Lung (tissue), 12 donors: ENCODE data around the gene APCDD1. TPM values are rescaled to one million over a fixed set of nuclear protein-coding genes. Genes with fewer than 3 reads are reported as not detected.

ENCODE experiments used
- ATAC-seq: fragments of 200-7000 bp; cut with Tn5 transposase; one replicate; pipeline ENCODE4 v1.9.1; 2020; ENCODE audit warnings: moderate number of reproducible peaks; ENCODE audit not compliant: insufficient read depth, low FRiP score
- DNase-seq, 3 donors: peaks; one replicate each; pipeline ENCODE4 v3.0.0-alpha.2; 2013 to 2017
- H3K27ac ChIP-seq, 2 donors: one replicate each; pipeline ENCODE4 v1.5.1; 2013; ENCODE audit warnings: mild to moderate bottlenecking in 2 of 2, moderate library complexity in 2 of 2, control low read depth in 1 of 2, inconsistent platforms in 1 of 2, low read depth in 1 of 2, low read length in 1 of 2
- H3K27me3 ChIP-seq, 3 donors: one replicate each; pipeline ENCODE4 v1.5.1; 2013; ENCODE audit warnings: low read length in 2 of 3; ENCODE audit not compliant: control insufficient read depth in 3 of 3, insufficient read depth in 3 of 3
- H3K36me3 ChIP-seq, 4 donors: one replicate each; pipeline ENCODE4 v1.5.1; 2013; ENCODE audit warnings: low read length in 4 of 4, mild to moderate bottlenecking in 1 of 4, moderate library complexity in 1 of 4; ENCODE audit not compliant: control insufficient read depth in 4 of 4, insufficient read depth in 4 of 4
- H3K4me1 ChIP-seq, 5 donors: one replicate each; pipeline ENCODE4 v1.5.1; 2013; ENCODE audit warnings: low read length in 5 of 5, mild to moderate bottlenecking in 2 of 5, moderate library complexity in 1 of 5; ENCODE audit not compliant: control insufficient read depth in 5 of 5, insufficient read depth in 5 of 5
- H3K4me3 ChIP-seq: one replicate; pipeline ENCODE4 v1.5.1; 2013; ENCODE audit warnings: mild to moderate bottlenecking, control low read depth, moderate library complexity
- H3K9ac ChIP-seq, 2 donors: one replicate each; pipeline ENCODE4 v1.5.1; 2013; ENCODE audit warnings: low read length in 2 of 2, control low read depth in 1 of 2; ENCODE audit not compliant: insufficient read depth in 1 of 2
- H3K9me3 ChIP-seq, 4 donors: one replicate each; pipeline ENCODE4 v1.5.1; 2013; ENCODE audit warnings: low read length in 3 of 4, mild to moderate bottlenecking in 1 of 4, moderate library complexity in 1 of 4; ENCODE audit not compliant: control insufficient read depth in 4 of 4, insufficient read depth in 3 of 4
- WGBS, 2 donors: extraction: QIAGEN DNeasy Blood & Tissue Kit; methylation state at CpG; one replicate each; pipeline ENCODE4 v1.1.7; 2013; 5-methylcytosine and 5-hydroxymethylcytosine counted together
- polyA plus RNA-seq, 2 donors: library from polyadenylated mRNA; stranded (reverse); fragments of 200-250 nt; gene quantifications; one replicate each; pipeline ENCODE4 v1.2.1, GENCODE V29; 2013
- total RNA-seq, 2 donors: library from RNA; depleted of rRNA in 1 of 2; stranded (reverse); fragments of >200 nt in 1 of 2; gene quantifications; one replicate each; pipeline ENCODE4 v1.2.1, GENCODE V29; 2014 to 2021
- TF ChIP-seq, protein P1 (sequence below): IDR thresholded peaks from 2 replicates; pipeline ENCODE4 v1.5.1; 2012; ENCODE audit warnings: mild to moderate bottlenecking; ENCODE audit errors: control extremely low read depth, extremely low read depth
- donor health status: control.
- donor health status: control.
- donor health status: Bipolar disorder and iron deficiency.
- donor health status: healthy.
- donor health status: DM: yes; HTN: yes; CAD: no.

APCDD1 gene
- total and polyA plus RNA-seq, 4 donors, result 6.8 to 77.4 (median 29.3) TPM

DNA sequence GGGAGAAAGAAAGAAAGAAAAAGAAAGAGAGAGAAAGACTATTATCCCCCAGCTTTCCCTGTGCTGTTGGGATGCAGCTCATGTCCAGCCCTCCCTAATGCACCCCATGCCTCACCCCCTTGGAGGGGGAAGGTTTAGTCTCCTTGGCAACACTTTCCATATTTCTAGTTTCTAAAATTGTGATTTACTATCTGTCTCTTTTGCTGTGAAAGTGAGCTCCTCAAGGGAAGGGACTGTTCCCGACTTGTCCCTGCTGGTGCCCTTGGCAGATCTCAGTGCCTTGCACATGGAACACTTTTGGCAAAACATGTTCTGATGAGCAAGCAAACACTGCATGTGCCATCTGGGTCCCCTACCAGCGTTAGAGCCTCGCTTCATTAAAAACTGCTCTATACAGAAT lies 59.6 kb downstream of the APCDD1 start:
- Histone ChIP-seq H3K36me3 (no peaks in the 10 kb centered on the region), H3K4me3 (no peak overlapping the region), H3K4me1 (peaks cover 0 to 33% (median 12%) of the 10 kb centered on the region in 5 donors), H3K27me3 (no peaks in the 10 kb centered on the region), H3K9me3 (peaks cover 0 to 4% (median 0%) of the 10 kb centered on the region in 4 donors), H3K27ac (no peak overlapping the region), H3K9ac (no peak overlapping the region)
- ATAC-seq, result no peak
- 52 to 64% methylated on average over 3 of the region's 3 CpGs for WGBS, 2 donors
- TF ChIP-seq, protein P1, sequence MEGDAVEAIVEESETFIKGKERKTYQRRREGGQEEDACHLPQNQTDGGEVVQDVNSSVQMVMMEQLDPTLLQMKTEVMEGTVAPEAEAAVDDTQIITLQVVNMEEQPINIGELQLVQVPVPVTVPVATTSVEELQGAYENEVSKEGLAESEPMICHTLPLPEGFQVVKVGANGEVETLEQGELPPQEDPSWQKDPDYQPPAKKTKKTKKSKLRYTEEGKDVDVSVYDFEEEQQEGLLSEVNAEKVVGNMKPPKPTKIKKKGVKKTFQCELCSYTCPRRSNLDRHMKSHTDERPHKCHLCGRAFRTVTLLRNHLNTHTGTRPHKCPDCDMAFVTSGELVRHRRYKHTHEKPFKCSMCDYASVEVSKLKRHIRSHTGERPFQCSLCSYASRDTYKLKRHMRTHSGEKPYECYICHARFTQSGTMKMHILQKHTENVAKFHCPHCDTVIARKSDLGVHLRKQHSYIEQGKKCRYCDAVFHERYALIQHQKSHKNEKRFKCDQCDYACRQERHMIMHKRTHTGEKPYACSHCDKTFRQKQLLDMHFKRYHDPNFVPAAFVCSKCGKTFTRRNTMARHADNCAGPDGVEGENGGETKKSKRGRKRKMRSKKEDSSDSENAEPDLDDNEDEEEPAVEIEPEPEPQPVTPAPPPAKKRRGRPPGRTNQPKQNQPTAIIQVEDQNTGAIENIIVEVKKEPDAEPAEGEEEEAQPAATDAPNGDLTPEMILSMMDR, result no peak
- peak; percentile 59 to 91 (median 76) for DNase-seq

DNA sequence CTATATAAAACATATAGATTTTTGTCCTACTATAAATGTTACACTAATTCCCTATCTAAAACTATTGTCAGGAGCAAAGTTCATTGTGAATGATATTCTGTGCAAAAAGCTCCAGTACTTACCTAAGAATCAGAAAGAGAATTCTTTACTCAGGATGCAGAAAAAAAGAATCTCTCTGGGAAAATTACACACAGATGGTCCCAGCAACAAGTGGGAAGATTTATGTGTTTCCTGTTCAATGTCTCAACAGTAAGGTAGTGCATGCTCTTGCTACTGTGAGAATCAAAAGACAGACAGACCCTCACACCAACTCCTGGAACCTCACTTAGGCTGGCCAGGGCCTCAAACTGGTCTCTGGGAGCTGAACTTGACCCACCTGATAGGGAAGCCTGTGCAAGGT lies 60.2 kb downstream of the APCDD1 start:
- no peaks in the 10 kb centered on the region for H3K36me3 ChIP-seq
- H3K4me3 ChIP-seq, result no peak overlapping the region
- TF ChIP-seq, protein P1, result no peak
- no peak overlapping the region for H3K9ac ChIP-seq
- peaks cover 0 to 36% (median 17%) of the 10 kb centered on the region in 5 donors for H3K4me1 ChIP-seq
- H3K27ac ChIP-seq, result no peak overlapping the region
- peaks cover 0 to 4% (median 0%) of the 10 kb centered on the region in 4 donors for H3K9me3 ChIP-seq
- no peak for ATAC-seq
- no peaks in the 10 kb centered on the region for H3K27me3 ChIP-seq
- DNase-seq, result no peak

DNA sequence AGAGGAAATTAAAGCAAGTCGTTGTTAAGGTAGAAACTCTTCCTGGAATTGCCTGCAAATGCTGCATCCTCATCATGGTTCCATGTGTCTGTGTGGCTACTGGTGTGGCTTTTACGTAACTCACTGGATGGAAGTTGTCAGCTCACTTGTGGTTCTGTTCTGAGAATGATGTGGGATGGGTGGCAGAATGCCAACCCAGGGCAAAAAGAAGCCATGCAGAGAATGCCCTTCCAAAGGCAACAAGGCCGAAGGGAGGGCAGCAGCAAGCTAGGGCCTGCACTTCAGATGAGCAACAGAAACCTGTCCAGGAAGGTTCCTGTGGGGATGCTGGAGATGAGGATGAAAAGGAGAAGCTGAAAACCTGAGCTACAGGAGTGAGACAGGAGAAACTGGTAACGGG lies 61.0 kb downstream of the APCDD1 start:
- ATAC-seq (no peak), DNase-seq (no peak)
- Histone ChIP-seq H3K4me1 (peaks cover 0 to 41% (median 18%) of the 10 kb centered on the region in 5 donors), H3K27ac (no peak overlapping the region), H3K4me3 (no peak overlapping the region), H3K27me3 (no peaks in the 10 kb centered on the region), H3K36me3 (no peaks in the 10 kb centered on the region), H3K9ac (no peak overlapping the region), H3K9me3 (peaks cover 0 to 4% (median 0%) of the 10 kb centered on the region in 4 donors)
- 51 to 66% methylated on average over 4 of the region's 4 CpGs for WGBS, 2 donors
- TF ChIP-seq, protein P1, result no peak

DNA sequence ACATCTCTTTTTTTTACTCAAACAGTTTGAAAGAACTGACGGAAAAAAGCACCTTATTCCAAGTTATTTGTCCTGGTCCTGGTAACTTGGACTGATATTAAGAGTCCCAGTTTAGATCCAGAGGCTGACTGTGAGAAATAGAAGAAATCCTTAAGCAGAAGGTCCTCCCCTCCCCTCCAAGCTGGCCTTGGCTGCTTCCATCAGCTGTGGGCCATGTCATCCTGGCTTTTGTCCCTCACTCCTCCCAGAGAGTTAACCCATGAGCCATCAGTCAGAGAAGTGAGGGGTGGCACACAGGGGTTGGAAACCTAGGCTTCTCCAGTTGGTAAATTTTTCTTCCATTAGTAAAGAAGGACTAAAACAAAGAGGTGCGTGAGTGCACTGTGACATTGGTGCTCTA lies 61.6 kb downstream of the APCDD1 start:
- no peak overlapping the region for H3K4me3 ChIP-seq
- 87 to 98% methylated on average over 2 of the region's 2 CpGs for WGBS, 2 donors
- TF ChIP-seq, protein P1, result no peak
- no peaks in the 10 kb centered on the region for H3K27me3 ChIP-seq
- ATAC-seq (no peak), DNase-seq (peak in 1 of 3 donors; percentile 24)
- no peaks in the 10 kb centered on the region for H3K36me3 ChIP-seq
- H3K9me3 ChIP-seq, result peaks cover 0 to 4% (median 0%) of the 10 kb centered on the region in 4 donors
- no peak overlapping the region for H3K9ac ChIP-seq
- peaks cover 0 to 41% (median 18%) of the 10 kb centered on the region in 5 donors for H3K4me1 ChIP-seq
- H3K27ac ChIP-seq, result no peak overlapping the region
